DOHH2 (cell line): Measurements from ENCODE around the gene LAMA2.

Experiments used
- H3F3A ChIP-seq: fragments of 200-600 bp; sonication (generic), shearing (Covaris generic); 2 replicates; pipeline ENCODE4 v1.6.0; 2016; ENCODE audit warnings: antibody characterized with exemption, mild to moderate bottlenecking; ENCODE audit not compliant: control insufficient read depth, insufficient read depth
- H3K27ac ChIP-seq: fragments of 200-600 bp; sonication (generic); 2 replicates; pipeline ENCODE4 v1.5.1; 2014; ENCODE audit warnings: low read depth, mild to moderate bottlenecking, low read length, moderate library complexity
- H3K27me3 ChIP-seq: fragments of 200-600 bp; sonication (generic); 2 replicates; pipeline ENCODE4 v1.6.1; 2014; ENCODE audit warnings: mild to moderate bottlenecking, low read length, mixed read lengths; ENCODE audit not compliant: control insufficient read depth
- H3K36me3 ChIP-seq: fragments of 200-600 bp; sonication (generic); 2 replicates; pipeline ENCODE4 v1.6.1; 2014; ENCODE audit warnings: mild to moderate bottlenecking, low read length, moderate library complexity, mixed read lengths; ENCODE audit not compliant: control insufficient read depth
- H3K4me1 ChIP-seq: fragments of 200-600 bp; sonication (generic); 2 replicates; pipeline ENCODE4 v1.6.1; 2014; ENCODE audit warnings: mild to moderate bottlenecking, low read length, mixed read lengths; ENCODE audit not compliant: control insufficient read depth
- H3K4me2 ChIP-seq: fragments of 200-600 bp; sonication (generic); 2 replicates; pipeline ENCODE4 v1.6.0; 2014; ENCODE audit warnings: mild to moderate bottlenecking, low read length, moderate library complexity
- H3K4me3 ChIP-seq: fragments of 200-600 bp; sonication (generic); 2 replicates; pipeline ENCODE4 v1.5.1; 2014; ENCODE audit warnings: mild to moderate bottlenecking, low read length, mixed read lengths
- H3K79me2 ChIP-seq: fragments of 200-600 bp; sonication (generic); 2 replicates; pipeline ENCODE4 v1.6.1; 2014; ENCODE audit warnings: mild to moderate bottlenecking, low read length, mixed read lengths; ENCODE audit not compliant: control insufficient read depth
- H3K9me2 ChIP-seq: fragments of 200-600 bp; sonication (generic); replicated peaks from 2 replicates; pipeline ENCODE4 v1.6.1; 2014; ENCODE audit warnings: mild to moderate bottlenecking, low read length, mixed read lengths; ENCODE audit not compliant: control insufficient read depth
- H3K9me3 ChIP-seq: fragments of 200-600 bp; sonication (generic); 2 replicates; pipeline ENCODE4 v1.6.1; 2014; ENCODE audit warnings: antibody characterized with exemption, low read length, mixed read lengths; ENCODE audit not compliant: control insufficient read depth, insufficient read depth
- H4K20me1 ChIP-seq: fragments of 200-600 bp; sonication (generic); 2 replicates; pipeline ENCODE4 v1.6.0; 2014; ENCODE audit warnings: low read depth, mild to moderate bottlenecking, antibody characterized with exemption, low read length, moderate library complexity; ENCODE audit not compliant: control insufficient read depth, insufficient read depth
- EZH2phosphoT487 ChIP-seq: fragments of 200-600 bp; sonication (generic); IDR thresholded peaks from 2 replicates; pipeline ENCODE4 v1.6.1; 2017; ENCODE audit warnings: borderline replicate concordance, mild to moderate bottlenecking, antibody characterized with exemption, low read length, moderate library complexity, mixed read lengths
- TF ChIP-seq, protein P1 (sequence below): fragments of 200-600 bp; sonication (generic); IDR thresholded peaks from one replicate; pipeline ENCODE4 v1.5.1; 2014; ENCODE audit warnings: antibody characterized with exemption, mild to moderate bottlenecking, low read depth, low read length; ENCODE audit not compliant: poor library complexity, severe bottlenecking

LAMA2 gene

DNA sequence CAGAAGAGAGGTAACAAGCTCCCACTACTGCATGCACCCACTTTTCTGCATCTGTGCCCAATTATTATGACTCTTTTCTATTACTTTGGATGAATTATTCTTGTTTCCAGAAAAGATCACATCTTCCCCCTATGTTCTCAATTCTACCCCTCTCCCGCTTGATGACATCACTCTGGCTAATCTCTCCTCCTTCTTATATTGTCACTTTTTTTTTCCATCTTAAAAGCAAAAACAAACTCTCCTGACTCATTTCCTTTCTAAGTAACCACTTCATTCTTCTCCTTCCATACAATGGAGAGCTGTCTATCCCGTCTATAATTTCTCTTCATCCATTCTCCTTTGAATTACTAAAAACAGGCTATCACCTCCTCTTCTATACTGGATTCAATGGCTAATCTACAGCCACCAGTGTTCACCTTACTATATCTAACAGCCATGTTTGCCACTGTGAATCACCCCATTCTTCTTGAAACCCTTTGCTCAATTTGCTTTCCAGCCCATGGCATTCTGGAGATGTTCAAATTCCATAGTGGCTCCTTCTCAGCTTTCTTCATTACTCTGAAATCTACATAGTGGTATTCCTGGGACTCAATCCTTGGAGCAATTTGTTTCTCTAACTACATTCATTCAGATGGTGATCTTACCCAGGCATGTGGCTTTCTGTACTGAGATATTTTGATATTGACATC is 448.7 kb downstream of the LAMA2 start:
- H3K4me3 ChIP-seq = no peak overlapping the region
- no peaks in the 10 kb centered on the region for H3K36me3 ChIP-seq
- H4K20me1 ChIP-seq = no peaks in the 10 kb centered on the region
- H3K4me2 ChIP-seq = no peak overlapping the region
- no peak overlapping the region for H3K27ac ChIP-seq
- H3K27me3 ChIP-seq = no peaks in the 10 kb centered on the region
- no peak for TF ChIP-seq EZH2phosphoT487
- TF ChIP-seq, protein P1, sequence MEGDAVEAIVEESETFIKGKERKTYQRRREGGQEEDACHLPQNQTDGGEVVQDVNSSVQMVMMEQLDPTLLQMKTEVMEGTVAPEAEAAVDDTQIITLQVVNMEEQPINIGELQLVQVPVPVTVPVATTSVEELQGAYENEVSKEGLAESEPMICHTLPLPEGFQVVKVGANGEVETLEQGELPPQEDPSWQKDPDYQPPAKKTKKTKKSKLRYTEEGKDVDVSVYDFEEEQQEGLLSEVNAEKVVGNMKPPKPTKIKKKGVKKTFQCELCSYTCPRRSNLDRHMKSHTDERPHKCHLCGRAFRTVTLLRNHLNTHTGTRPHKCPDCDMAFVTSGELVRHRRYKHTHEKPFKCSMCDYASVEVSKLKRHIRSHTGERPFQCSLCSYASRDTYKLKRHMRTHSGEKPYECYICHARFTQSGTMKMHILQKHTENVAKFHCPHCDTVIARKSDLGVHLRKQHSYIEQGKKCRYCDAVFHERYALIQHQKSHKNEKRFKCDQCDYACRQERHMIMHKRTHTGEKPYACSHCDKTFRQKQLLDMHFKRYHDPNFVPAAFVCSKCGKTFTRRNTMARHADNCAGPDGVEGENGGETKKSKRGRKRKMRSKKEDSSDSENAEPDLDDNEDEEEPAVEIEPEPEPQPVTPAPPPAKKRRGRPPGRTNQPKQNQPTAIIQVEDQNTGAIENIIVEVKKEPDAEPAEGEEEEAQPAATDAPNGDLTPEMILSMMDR = no peak
- H3K79me2 ChIP-seq = no peaks in the 10 kb centered on the region
- H3K9me2 ChIP-seq = no peaks in the 10 kb centered on the region
- H3K9me3 ChIP-seq = no peaks in the 10 kb centered on the region
- no peaks in the 10 kb centered on the region for H3F3A ChIP-seq
- H3K4me1 ChIP-seq = no peaks in the 10 kb centered on the region

DNA sequence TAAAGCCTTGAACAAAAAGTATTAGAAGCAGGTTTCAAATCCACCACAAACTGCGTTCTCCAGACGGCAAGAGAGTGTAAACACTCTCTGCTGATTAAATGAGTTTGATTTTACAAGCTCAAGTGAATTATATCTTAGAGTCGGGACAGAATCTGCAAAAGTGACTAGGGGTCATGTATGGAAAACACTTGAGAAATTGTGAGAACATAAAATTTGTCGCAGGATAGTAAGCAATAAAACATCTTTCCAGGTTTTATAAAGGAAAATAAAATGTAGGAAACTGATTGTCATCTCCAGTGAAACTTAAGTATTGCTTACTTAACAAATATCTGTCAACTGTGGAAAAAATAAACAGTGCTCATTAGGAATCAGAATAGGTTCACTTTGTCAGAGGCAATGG is 452.9 kb downstream of the LAMA2 start:
- H3K9me3 ChIP-seq = no peaks in the 10 kb centered on the region
- no peaks in the 10 kb centered on the region for H3F3A ChIP-seq
- no peak overlapping the region for H3K4me3 ChIP-seq
- no peak overlapping the region for H3K27ac ChIP-seq
- no peaks in the 10 kb centered on the region for H3K9me2 ChIP-seq
- H3K4me2 ChIP-seq = no peak overlapping the region
- H4K20me1 ChIP-seq = no peaks in the 10 kb centered on the region
- no peaks in the 10 kb centered on the region for H3K79me2 ChIP-seq
- H3K36me3 ChIP-seq = no peaks in the 10 kb centered on the region
- H3K27me3 ChIP-seq = no peaks in the 10 kb centered on the region
- TF ChIP-seq, protein P1 = no peak
- TF ChIP-seq EZH2phosphoT487 = no peak
- no peaks in the 10 kb centered on the region for H3K4me1 ChIP-seq

DNA sequence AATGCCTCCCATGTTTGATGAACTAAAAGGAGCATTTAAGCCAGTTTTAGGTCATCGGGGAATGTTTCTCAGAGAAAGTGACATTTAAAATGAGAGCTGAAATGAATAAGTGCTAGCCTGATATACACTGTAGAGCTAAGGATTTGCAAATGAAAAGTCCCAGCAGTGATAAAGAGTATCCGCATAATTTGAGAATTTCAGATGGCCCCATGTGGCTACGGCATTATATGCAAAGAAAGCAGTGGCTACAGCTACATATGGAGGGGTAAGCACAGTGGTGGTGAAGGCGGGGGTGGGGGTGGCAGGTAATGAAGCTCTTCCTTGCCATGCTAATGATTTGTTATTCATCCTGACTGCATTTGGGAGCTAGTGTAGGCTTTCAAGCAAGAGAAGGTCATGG is 455.7 kb downstream of the LAMA2 start:
- no peaks in the 10 kb centered on the region for H3K9me3 ChIP-seq
- no peaks in the 10 kb centered on the region for H3K36me3 ChIP-seq
- no peak overlapping the region for H3K27ac ChIP-seq
- no peaks in the 10 kb centered on the region for H4K20me1 ChIP-seq
- TF ChIP-seq EZH2phosphoT487 = no peak
- TF ChIP-seq, protein P1 = no peak
- H3F3A ChIP-seq = no peaks in the 10 kb centered on the region
- no peak overlapping the region for H3K4me2 ChIP-seq
- no peaks in the 10 kb centered on the region for H3K9me2 ChIP-seq
- no peaks in the 10 kb centered on the region for H3K79me2 ChIP-seq
- H3K4me3 ChIP-seq = no peak overlapping the region
- H3K4me1 ChIP-seq = no peaks in the 10 kb centered on the region
- no peaks in the 10 kb centered on the region for H3K27me3 ChIP-seq
